Non-pigmented ciliary epithelial cell (primary cell): ENCODE measurements around the gene TSC22D3.
"Not testable (repeated sequence)": the region's sequence is repeated elsewhere in the genome, so short reads cannot be mapped to it uniquely, and the experiment has no call there.

Experiments
- DNase-seq: peaks from one replicate; pipeline ENCODE4 v3.0.0-alpha.2; 2010; ENCODE audit warnings: low read depth

The TSC22D3 gene

DNA sequence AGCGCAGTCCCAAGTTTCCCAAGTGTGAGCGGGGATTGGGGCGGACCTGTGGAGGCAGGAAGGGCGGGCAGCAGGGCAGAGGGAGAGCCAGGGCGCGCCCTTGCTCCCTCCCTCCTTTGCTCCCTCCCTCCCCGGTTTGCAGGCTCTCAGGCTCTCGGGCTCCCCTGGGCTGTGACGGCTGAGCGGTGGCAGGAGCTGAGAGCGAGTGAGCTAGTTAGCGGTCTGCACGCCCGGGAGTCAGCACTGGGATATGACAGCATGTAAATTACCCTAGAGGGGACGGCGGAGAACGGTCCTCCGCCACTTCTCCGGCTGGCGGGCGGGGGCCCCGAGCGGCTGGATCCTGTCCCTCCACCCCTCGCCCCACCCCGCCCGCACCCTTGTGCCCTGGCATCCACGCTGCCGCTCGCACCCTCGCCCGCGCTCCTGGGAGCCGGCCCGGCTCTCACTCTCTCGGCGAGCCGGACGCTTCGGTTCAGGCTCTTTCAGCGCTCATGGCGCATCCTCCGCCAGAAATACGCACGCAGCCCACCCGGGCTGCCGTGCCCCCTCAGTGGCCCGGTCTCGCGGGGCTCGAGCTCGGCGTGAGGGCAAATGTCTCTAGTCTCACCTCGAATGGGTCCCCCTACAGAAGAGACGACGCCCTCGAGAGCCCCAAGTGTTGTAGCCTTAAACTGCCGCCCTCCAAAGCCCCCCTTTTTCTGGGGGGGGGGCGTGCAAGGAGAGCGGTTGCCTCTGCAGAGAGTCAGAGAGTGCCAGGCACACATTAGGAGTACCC is at the start of gene TSC22D3:
Gene TSC22D3, minus strand, starts transcription at position 54 of the 778 bp plus-strand sequence. CDS start 368 bp downstream, outside the sequence.
- no peak for DNase-seq

GRCh38 chrX:107823456-107823855 is 47.9 kb upstream of the TSC22D3 start:
- DNase-seq, result peak; percentile 67

DNA sequence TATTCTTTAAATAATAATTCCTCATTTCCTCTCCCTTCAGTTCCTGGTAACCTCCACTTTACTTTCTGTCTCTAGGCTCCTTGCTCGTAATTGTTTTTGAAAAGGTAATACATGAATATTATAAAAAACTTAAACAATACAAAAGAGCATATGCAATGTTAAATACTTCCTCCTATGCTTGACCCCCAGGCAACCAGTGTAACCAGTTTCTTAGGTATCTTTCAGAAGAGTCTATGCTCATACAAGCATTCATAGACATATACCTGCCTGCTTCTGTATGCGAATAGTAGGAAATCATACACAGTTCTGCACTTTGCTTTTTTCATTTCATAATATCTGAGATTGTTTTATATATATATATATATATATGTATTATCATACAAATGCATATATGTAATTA is 47.5 kb upstream of the TSC22D3 start:
- no peak for DNase-seq

- DNase-seq, result no peak
Measured at GRCh38 chrX:107818900-107819521, 43.4 kb upstream of the TSC22D3 start.

DNA sequence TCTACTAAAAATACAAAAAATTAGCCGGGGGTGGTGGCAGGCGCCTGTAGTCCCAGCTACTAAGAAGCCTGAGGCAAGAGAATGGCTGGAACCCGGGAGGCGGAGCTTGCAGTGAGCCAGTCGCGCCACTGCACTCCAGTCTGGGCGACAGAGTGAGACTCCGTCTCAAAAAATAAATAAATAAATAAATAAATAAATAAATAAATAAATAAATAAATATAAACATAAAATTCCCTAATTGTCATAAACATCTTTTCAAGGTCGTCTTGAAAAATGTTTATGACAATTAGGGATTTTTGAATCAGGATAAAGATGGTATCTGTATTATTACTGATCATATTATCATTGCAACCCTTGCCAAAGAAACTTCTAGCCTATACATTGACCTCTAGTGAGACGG is 34.5 kb upstream of the TSC22D3 start:
- not testable (repeated sequence) for DNase-seq

- no peak for DNase-seq
Measured at GRCh38 chrX:107805179-107805578, 29.6 kb upstream of the TSC22D3 start.

DNA sequence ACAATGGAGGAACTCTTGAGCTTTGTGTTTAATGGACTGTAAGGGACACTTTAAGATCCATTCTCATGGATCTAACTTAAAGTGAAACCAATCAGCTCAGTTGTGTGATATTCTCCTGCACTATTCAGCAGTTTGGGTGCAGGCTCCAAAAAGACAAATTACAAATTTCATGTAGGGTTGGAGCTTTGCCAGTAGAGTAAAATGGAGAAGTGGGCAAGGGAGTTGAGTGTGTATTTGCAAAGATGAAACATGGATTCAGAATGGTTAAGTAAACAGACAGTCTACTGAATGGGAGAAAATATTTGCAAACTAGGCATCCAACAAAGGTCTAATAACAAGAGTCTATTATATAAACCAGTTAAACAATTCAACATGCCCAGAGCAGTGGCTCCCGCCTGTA is 28.8 kb upstream of the TSC22D3 start:
- no peak for DNase-seq

- DNase-seq, result no peak
Measured at GRCh38 chrX:107787827-107788226, 12.2 kb upstream of the TSC22D3 start.

DNA sequence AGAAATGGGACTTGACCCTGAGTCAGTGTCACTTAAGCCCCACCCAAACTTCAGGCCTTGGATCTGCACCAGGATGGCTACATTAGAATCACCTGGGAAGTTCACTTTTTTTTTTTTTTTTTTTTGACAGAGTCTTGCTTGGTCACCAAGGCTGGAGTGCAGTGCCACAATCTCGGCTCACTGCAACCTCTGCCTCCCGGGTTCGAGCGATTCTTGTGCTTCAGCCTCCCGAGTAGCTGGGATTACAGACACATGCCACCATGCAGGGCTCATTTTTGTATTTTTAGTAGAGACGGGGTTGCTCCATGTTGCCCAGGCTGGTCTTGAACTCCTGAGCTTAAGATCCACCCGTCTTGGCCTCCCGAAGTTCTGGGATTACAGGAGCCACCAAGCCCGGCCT is 4.9 kb upstream of the TSC22D3 start:
- DNase-seq, result no peak

DNA sequence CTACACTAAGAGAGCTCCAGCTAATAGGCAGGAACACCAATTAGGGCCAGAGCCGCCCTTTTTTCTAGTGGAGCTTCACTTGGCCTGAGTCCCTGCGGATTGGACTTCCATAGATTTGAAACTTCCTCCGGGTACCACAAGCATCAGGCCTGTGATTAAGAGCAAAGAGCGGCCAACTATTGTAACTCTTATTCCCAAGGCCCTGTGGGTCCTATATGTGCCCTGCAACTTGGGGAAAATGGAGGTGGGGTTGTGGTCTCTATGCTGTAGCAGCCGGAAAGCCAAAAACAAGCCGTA is 1.9 kb upstream of the TSC22D3 start, which contains the start of gene NCBP2L:
Gene NCBP2L, plus strand, starts transcription at position 198 of the 297 bp plus-strand sequence. CDS start 16,488 bp downstream, outside the sequence.
- no peak for DNase-seq

- DNase-seq, result peak; percentile 60
Measured at GRCh38 chrX:107776649-107777535, 1.3 kb upstream of the TSC22D3 start.

GRCh38 chrX:107775000-107775733 is 420 bp downstream of the TSC22D3 start:
- DNase-seq, result no peak

DNA sequence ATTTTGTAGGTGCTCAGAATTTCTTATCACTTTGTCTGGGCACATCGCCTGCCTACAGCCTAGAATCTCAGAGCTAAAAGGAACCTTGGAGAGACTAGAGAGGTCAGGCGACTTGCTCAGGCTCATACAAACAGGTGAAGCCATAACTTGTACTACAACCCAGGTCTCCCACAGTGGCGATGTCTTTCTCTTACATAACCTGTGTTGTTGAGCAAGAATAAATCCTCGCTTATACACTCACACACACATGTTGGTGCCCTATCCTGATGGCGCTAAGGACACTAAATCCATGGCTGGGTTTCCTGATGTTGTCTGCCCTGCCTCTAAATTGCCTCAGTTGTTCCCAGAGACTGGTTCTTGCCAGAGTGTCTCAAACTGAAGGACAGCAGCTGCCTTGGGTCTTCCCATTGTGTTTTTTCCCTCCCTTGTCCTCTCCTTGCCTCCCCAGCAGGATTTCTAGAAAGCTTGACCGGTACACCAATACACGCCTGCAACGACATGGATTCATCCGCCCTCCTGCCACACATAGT is 1.6 kb downstream of the TSC22D3 start:
- DNase-seq, result no peak

GRCh38 chrX:107773206-107773605 is 2.4 kb downstream of the TSC22D3 start:
- DNase-seq, result no peak

DNA sequence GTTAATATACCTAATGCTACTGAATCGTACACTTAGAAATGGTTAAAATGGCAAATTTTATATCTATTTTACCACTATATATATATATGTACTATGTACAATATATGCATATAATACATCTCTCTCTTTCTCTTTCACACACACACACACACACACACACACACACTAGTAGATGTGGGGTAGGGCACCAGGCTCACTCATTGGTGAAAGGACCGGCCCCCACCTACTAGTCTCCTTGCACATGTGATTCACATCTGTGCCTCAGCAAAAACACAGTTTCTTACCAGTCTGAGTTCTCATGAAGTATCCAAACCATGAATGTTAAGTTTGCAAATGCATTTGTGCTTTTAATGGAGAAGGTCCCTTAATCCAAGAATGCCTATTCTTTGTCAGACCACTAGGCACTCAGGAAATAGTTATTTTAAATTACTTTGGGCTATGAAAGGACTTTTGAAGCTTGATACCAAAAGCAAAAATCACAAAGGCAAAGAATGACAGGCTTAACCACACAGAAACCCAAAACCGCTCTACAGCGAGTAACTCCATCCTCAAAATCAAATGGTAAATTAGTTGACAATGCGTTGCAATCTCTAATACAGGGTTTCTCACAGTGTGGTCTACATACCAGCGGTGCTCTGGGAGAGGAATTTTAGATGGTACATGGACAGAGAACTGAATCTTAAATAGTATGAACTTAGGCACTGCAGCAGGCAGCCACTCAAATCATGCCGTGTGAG is 5.8 kb downstream of the TSC22D3 start:
- DNase-seq, result no peak

DNA sequence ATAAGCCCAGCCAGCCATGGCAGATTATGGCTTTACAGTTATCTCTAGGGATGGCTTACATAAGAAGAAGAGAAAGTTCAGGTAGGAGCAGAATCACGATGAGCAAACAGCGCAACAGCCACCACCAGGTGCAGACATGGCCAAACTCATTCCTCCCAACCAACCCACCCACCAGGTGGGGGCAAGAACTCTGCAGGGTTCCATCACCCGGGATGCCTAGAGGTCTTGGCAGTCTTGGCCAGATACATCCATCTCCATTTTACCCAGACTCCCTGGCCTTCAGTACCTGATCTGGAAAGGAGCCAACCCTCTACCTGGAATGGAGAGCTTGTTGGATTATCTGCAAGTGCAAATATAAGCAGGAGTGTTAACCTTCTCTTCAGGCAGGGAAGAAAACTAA is 7.5 kb downstream of the TSC22D3 start:
- DNase-seq, result no peak

GRCh38 chrX:107766470-107767150 is 9.0 kb downstream of the TSC22D3 start:
- DNase-seq, result no peak

DNA sequence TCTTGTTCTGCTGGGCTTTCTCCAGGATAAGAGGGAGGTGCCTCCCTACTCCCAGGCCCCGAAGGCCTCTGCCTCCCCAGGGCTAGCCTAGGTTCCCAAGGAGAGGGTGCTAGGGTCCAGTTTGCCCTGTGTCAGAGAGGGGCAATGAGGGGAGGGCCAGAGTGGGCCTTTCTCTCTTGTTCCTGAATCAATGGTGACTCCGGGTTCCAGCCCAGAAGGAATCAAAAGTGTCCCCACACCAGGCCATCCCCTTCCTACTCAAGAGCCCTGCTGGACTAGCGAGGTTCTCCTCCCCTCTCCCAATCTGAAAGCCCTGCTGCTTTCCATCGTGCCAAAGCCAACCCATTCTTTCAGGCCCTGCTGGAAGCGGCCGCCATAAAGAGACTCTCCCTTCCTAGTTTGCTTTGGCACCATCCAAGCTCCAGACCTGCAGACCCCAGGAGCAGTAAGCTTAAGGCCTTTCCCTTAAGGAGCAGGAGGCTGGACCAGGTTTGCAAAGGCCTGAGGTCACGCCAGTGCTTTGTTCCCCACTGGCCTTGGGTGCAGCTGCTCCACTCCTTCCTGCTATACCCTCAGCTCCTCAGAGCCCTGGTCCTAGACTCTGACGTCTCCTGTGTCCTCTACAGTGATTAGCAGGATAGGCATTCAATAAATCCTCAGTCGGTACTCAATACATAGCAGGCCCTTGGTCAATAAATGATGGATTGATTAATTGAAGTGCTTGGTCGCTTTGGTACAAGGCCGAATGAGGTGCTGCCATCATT is 10.6 kb downstream of the TSC22D3 start:
- DNase-seq, result no peak

DNA sequence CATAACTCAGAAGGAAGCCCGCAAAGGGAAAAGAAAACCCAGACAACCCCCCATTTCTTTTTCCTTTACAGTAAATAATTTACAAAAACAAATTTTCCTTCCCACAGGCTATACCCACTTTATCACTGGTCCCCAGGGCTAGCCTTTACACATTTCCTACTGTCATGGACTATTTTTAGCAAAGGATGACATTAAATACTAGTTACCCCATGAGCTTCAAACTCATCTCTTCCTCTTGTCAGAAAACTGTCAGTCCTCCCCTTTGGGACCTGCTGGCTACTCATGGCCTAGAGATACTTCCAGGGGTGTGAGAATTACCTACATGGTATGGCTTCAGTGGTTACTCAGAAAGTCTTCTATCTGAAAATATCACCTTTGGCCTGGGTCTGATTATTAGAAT is 11.9 kb downstream of the TSC22D3 start:
- DNase-seq, result no peak
